H1 (cell line): ENCODE results near the gene ADO.

ENCODE experiments used
- BACH1 ChIP-seq: IDR thresholded peaks from 2 replicates; pipeline ENCODE4 v1.6.1; 2012; ENCODE audit warnings: low read length, improper control_type of control experiment
- BCL11A ChIP-seq, 2 experiments: IDR thresholded peaks; one replicate each; pipeline ENCODE4 v1.6.1; 2011; ENCODE audit warnings: low read depth in 2 of 2, low read length in 2 of 2, mild to moderate bottlenecking in 2 of 2
- CBX5 ChIP-seq: fragments of 300-800, 300-1000 bp; sonication (generic); IDR thresholded peaks from 2 replicates; pipeline ENCODE4 v1.7.1; 2016; ENCODE audit warnings: antibody characterized with exemption, low read length, low read depth
- CHD1 ChIP-seq: IDR thresholded peaks from 2 replicates; pipeline ENCODE4 v1.6.1; 2012; ENCODE audit warnings: low read depth, low read length, improper control_type of control experiment
- GTF2F1 ChIP-seq: IDR thresholded peaks from 2 replicates; pipeline ENCODE4 v1.6.1; 2012; ENCODE audit warnings: low read depth, low read length, improper control_type of control experiment, borderline replicate concordance
- NANOG ChIP-seq: IDR thresholded peaks from 2 replicates; pipeline ENCODE4 v1.6.1; 2011; ENCODE audit warnings: low read length, low read depth, mild to moderate bottlenecking, inconsistent platforms; ENCODE audit not compliant: insufficient read depth, poor library complexity, severe bottlenecking
- POLR2A ChIP-seq, 2 experiments: IDR thresholded peaks; 1 replicate in 1 of 2; 2 replicates in 1 of 2; pipeline ENCODE4 v1.6.1; 2011; ENCODE audit warnings: low read depth in 2 of 2, low read length in 2 of 2, mild to moderate bottlenecking in 2 of 2; ENCODE audit errors: control extremely low read depth in 1 of 2
- RBBP5 ChIP-seq: IDR thresholded peaks from 2 replicates; pipeline ENCODE4 v1.7.1; 2012; ENCODE audit warnings: low read depth, mild to moderate bottlenecking, inconsistent platforms, low read length, moderate library complexity, borderline replicate concordance
- RFX5 ChIP-seq: IDR thresholded peaks from 2 replicates; pipeline ENCODE4 v1.6.1; 2011; ENCODE audit warnings: low read depth, low read length, improper control_type of control experiment, borderline replicate concordance
- SP1 ChIP-seq: IDR thresholded peaks from 2 replicates; pipeline ENCODE4 v1.6.1; 2011; ENCODE audit warnings: low read depth, low read length
- TBP ChIP-seq: IDR thresholded peaks from 2 replicates; pipeline ENCODE4 v1.6.1; 2011; ENCODE audit warnings: low read depth, low read length, improper control_type of control experiment
- TF ChIP-seq, protein P1 (sequence below), 3 experiments: IDR thresholded peaks; 1 replicate in 2 of 3; 2 replicates in 1 of 3; pipeline versions ENCODE4 v1.5.1 to v1.6.1; 2011; ENCODE audit warnings: low read length in 3 of 3, mild to moderate bottlenecking in 3 of 3, inconsistent platforms in 2 of 3, low read depth in 1 of 3, moderate library complexity in 1 of 3; ENCODE audit not compliant: insufficient read depth in 1 of 3; ENCODE audit errors: control extremely low read depth in 1 of 3
- TF ChIP-seq, protein P2 (sequence below): IDR thresholded peaks from 2 replicates; pipeline ENCODE4 v1.6.1; 2012; ENCODE audit warnings: low read length, inconsistent platforms
- TF ChIP-seq, protein P3 (sequence below): IDR thresholded peaks from 2 replicates; pipeline ENCODE4 v1.6.1; 2012; ENCODE audit warnings: inconsistent platforms

DNA sequence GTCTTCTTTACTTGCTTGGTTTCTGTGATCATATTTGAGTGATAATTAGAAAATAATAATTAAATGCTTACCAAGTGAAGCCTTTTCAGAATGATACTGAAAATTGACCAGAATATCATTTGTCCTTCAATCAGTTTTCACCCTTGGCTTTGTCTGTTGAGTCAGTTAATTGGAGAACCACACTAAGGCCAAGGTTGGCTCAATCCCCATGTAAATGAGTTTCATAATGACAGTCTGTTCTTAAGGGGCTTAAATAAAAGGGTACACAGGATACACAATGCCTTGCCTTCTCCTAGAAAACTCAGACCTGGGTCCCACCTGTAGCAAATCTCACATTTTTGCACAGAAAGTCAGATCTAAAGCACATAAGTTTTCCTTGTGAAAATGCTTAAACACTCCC lies 42.9 kb downstream of the ADO start:
- no peak for TF ChIP-seq GTF2F1
- TF ChIP-seq CBX5 = no peak
- no peak for TF ChIP-seq POLR2A (IDR thresholded peaks at IDR 0.05; ENCODE audit: control extremely low read depth in 1 of 2, low read depth in 2 of 2, low read length in 2 of 2)
- TF ChIP-seq, protein P1, sequence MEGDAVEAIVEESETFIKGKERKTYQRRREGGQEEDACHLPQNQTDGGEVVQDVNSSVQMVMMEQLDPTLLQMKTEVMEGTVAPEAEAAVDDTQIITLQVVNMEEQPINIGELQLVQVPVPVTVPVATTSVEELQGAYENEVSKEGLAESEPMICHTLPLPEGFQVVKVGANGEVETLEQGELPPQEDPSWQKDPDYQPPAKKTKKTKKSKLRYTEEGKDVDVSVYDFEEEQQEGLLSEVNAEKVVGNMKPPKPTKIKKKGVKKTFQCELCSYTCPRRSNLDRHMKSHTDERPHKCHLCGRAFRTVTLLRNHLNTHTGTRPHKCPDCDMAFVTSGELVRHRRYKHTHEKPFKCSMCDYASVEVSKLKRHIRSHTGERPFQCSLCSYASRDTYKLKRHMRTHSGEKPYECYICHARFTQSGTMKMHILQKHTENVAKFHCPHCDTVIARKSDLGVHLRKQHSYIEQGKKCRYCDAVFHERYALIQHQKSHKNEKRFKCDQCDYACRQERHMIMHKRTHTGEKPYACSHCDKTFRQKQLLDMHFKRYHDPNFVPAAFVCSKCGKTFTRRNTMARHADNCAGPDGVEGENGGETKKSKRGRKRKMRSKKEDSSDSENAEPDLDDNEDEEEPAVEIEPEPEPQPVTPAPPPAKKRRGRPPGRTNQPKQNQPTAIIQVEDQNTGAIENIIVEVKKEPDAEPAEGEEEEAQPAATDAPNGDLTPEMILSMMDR (IDR thresholded peaks at IDR 0.05; ENCODE audit: control extremely low read depth in 1 of 3, insufficient read depth in 1 of 3, low read depth in 1 of 3, low read length in 3 of 3) = no peak
- no peak for TF ChIP-seq TBP
- TF ChIP-seq, protein P2, sequence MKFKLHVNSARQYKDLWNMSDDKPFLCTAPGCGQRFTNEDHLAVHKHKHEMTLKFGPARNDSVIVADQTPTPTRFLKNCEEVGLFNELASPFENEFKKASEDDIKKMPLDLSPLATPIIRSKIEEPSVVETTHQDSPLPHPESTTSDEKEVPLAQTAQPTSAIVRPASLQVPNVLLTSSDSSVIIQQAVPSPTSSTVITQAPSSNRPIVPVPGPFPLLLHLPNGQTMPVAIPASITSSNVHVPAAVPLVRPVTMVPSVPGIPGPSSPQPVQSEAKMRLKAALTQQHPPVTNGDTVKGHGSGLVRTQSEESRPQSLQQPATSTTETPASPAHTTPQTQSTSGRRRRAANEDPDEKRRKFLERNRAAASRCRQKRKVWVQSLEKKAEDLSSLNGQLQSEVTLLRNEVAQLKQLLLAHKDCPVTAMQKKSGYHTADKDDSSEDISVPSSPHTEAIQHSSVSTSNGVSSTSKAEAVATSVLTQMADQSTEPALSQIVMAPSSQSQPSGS = no peak
- TF ChIP-seq CHD1 = no peak
- TF ChIP-seq RBBP5 = no peak
- TF ChIP-seq RFX5 = no peak
- TF ChIP-seq SP1 = no peak
- no peak for TF ChIP-seq BACH1
- no peak for TF ChIP-seq BCL11A (IDR thresholded peaks at IDR 0.05; ENCODE audit: low read depth in 2 of 2, low read length in 2 of 2)
- TF ChIP-seq, protein P3, sequence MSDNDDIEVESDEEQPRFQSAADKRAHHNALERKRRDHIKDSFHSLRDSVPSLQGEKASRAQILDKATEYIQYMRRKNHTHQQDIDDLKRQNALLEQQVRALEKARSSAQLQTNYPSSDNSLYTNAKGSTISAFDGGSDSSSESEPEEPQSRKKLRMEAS = no peak
- no peak for TF ChIP-seq NANOG
